NCI-H1417 (cell line): ENCODE results near the gene LPO.

Experiments
- DNase-seq, 3 experiments: peaks; one replicate each; lab custom pipeline; 2025; lab: John Stamatoyannopoulos, UW

LPO gene

DNA sequence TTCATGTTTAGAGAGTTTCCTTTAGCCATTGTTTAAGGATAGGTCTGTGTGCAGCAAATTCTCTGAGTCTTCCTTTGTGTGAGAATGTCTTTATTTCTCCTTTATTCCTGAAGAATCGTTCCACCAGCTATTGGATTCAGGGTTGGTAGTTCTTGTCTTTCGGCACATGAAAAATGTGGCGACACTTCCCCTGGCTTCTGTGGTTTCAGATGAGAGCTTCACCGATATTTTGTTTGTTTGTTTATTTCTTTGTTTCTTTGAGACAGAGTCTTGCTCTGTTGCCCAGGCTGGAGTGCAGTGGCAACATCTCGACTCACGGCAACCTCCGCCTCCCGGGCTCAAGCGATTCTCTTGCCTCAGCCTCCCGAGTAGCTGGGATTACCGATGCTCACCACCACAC is 23.8 kb downstream of the LPO start:
- DNase-seq = no peak

- peak in 1 of 3 experiments; percentile 37 for DNase-seq
Measured at GRCh38 chr17:58263773-58264172, 25.4 kb downstream of the LPO start.

GRCh38 chr17:58264407-58265103 is 26.2 kb downstream of the LPO start:
- DNase-seq = no peak

- no peak for DNase-seq
Measured at GRCh38 chr17:58265271-58265670, 26.9 kb downstream of the LPO start.

- no peak for DNase-seq
Measured at GRCh38 chr17:58265902-58266875, 27.8 kb downstream of the LPO start.

- DNase-seq = no peak
Measured at GRCh38 chr17:58267347-58268324, 29.3 kb downstream of the LPO start.

DNA sequence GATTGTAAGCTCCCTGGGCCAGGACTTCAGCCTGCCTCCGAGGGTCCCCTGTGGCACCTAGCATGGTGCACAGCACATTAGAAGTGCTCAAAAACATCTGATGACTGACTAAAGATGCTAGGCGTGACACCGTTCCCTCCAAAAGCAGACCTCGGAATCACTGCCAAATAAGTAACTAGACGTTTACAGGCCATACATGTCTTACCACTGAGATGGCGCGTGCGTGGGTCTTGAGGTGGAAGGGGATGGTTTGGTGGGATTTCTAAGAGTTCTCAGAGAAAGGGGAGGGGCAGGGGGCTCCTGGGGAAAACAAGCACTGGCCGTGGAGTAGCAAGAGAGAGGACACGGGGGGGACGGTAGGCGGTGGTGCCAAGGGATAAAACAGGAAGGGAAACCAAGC is 29.9 kb downstream of the LPO start:
- DNase-seq = no peak

GRCh38 chr17:58268774-58269556 is 30.6 kb downstream of the LPO start:
- no peak for DNase-seq

DNA sequence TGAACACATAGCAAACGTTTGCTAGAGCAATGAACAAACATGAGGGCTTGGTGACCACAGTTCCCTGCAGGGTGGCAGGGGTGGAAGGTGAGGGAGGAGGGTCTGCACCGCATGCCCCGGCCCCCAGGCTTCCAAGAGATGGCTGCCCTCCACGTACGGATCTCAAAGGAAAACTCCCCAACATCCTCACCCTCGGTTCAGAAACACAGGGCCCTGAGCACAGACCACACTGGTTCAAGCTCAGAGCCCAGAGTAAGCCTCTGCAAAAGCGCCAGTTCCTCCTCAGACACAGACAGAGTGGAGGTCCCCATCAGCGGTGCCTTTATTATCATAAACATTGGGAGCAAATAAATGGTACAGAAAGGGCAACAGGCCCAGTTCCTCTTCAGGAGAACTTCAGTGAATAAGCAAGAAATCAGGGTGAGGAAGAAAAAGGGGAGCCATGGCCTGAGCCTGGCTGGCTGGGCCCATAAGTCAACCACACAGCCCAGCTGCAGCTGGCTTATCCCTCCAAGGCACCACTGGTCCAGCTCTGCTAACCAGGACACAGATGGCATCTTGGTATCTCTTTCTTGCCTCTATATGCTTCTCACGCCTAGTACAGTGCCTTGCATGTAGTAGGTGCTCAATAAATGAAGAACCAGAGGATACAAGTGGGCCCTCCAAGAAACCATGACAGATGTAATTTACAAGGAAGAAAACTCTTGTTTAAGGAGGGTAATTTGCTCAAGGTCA is 31.3 kb downstream of the LPO start:
- no peak for DNase-seq

- no peak for DNase-seq
Measured at GRCh38 chr17:58270476-58271215, 32.3 kb downstream of the LPO start.

- DNase-seq = no peak
Measured at GRCh38 chr17:58271216-58271931, 33.0 kb downstream of the LPO start.

GRCh38 chr17:58272367-58273280 is 34.2 kb downstream of the LPO start:
- DNase-seq = no peak

- DNase-seq = no peak
Measured at GRCh38 chr17:58273453-58274104, 35.2 kb downstream of the LPO start.

DNA sequence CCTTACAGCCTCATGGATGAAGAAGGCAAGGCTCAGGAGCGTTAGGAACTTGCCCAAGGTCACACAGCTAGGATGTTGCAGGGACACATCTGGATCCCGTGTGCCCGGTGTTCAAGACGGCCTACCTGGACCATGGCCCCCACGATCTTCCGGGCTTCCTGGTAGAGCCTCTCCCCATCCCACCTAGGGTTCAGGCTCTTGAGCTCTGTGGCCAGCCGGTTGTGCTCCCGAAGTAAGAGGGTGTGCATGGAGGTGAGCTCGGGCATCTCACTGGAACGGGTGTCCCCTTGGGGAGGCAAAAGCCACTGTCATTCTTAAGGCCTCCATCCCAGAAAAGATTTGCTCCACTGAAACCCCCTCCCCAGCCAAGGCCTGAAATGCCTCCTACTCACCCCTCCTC is 37.0 kb downstream of the LPO start:
- no peak for DNase-seq

- DNase-seq = no peak
Measured at GRCh38 chr17:58276423-58276822, 38.0 kb downstream of the LPO start.

GRCh38 chr17:58277107-58277801 is 38.9 kb downstream of the LPO start:
- peak in 1 of 3 experiments; percentile 18 for DNase-seq
